GM23338 (cell line): ENCODE results near the gene NLGN1. TPM values are rescaled to one million over a fixed set of nuclear protein-coding genes. Genes with fewer than 3 reads are reported as not detected.

Experiments used
- CREB1 ChIP-seq: fragments of 250-450 bp; sonication (Bioruptor Pico); IDR thresholded peaks from 2 replicates; pipeline ENCODE4 v1.5.0; 2020; ENCODE audit warnings: low read depth, mild to moderate bottlenecking, moderate library complexity
- CTCF ChIP-seq, 2 experiments: fragments of 200-600 bp in 1 of 2; sonication (generic) in 1 of 2; conservative IDR thresholded peaks; 2 replicates each; pipeline versions ENCODE4 v1.5.1 to v1.6.1; 2016 to 2017; ENCODE audit warnings: antibody characterized with exemption in 2 of 2, low read depth in 2 of 2, mild to moderate bottlenecking in 2 of 2, moderate library complexity in 1 of 2
- ETS1 ChIP-seq: IDR thresholded peaks from 2 replicates; pipeline ENCODE4 v1.6.1; 2016; ENCODE audit warnings: antibody characterized with exemption
- EZH2 ChIP-seq: fragments of 200-600 bp; sonication (generic); IDR thresholded peaks from one replicate; pipeline ENCODE4 v1.8.0; 2017; ENCODE audit warnings: antibody characterized with exemption, mild to moderate bottlenecking, low read depth; ENCODE audit not compliant: unreplicated experiment
- JUNB ChIP-seq: IDR thresholded peaks from one replicate; pipeline ENCODE4 v1.6.1; 2016; ENCODE audit warnings: antibody characterized with exemption; ENCODE audit not compliant: unreplicated experiment
- NANOG ChIP-seq: IDR thresholded peaks from 2 replicates; pipeline ENCODE4 v1.6.1; 2016; ENCODE audit warnings: antibody characterized with exemption, borderline replicate concordance
- POLR2AphosphoS5 ChIP-seq: IDR thresholded peaks from 2 replicates; pipeline ENCODE4 v1.6.1; 2016; ENCODE audit warnings: antibody characterized with exemption, low read depth
- STAT1 ChIP-seq: IDR thresholded peaks from one replicate; pipeline ENCODE4 v1.6.1; 2016; ENCODE audit warnings: antibody characterized with exemption; ENCODE audit not compliant: unreplicated experiment
- ZNF331 ChIP-seq: fragments of 250-450 bp; sonication (Bioruptor Pico); IDR thresholded peaks from 2 replicates; pipeline ENCODE4 v1.5.0; 2020; ENCODE audit warnings: low read depth, mild to moderate bottlenecking, moderate library complexity
- ZNF462 ChIP-seq: fragments of 250-450 bp; sonication (Bioruptor Pico); IDR thresholded peaks from 2 replicates; pipeline ENCODE4 v1.5.0; 2020; ENCODE audit warnings: mild to moderate bottlenecking, moderate library complexity
- polyA plus RNA-seq: library from polyadenylated mRNA; unstranded; fragments of >200 nt; fragmentation: Nextera tagmentation; extraction: Ambion mirVana; gene quantifications from 2 replicates; pipeline ENCODE4 v1.2.1, GENCODE V29; 2016
- total RNA-seq: library from RNA; depleted of rRNA; stranded (reverse); fragments of >200 nt; shearing (Covaris generic); gene quantifications from 2 replicates; pipeline ENCODE4 v1.2.3, GENCODE V29; 2014

NLGN1 gene
- total and polyA plus RNA-seq, 2 experiments from 2014 or later = 6.5 to 18.6 TPM

- TF ChIP-seq ZNF462 (no peak), CREB1 (CRISPR knock-in tag) (no peak), ZNF331 (CRISPR knock-in tag) (no peak), NANOG (no peak), EZH2 (no peak), ETS1 (no peak), POLR2AphosphoS5 (no peak), STAT1 (no peak), JUNB (no peak), CTCF (conservative IDR thresholded peaks at IDR 0.05; ENCODE audit: low read depth in 2 of 2) (no peak)
Measured at GRCh38 chr3:174310475-174310983, 913.0 kb downstream of the NLGN1 start (continued).
